K562 (cell line): ENCODE results near the gene PKD1. TPM values are rescaled to one million over a fixed set of nuclear protein-coding genes. Genes with fewer than 3 reads are reported as not detected.
A peak's percentile ranks its signal among the peaks of the same experiment; 100 is the strongest.

Source experiments
- ATAC-seq: fragments of 200-7000 bp; cut with Tn5 transposase; 3 replicates; pipeline ENCODE4 v1.9.1; 2020; ENCODE audit warnings: moderate library complexity
- BruUV-seq: library from RNA; stranded (reverse); fragments of 400-500 nt; replicated peaks from 2 replicates; lab custom pipeline; 2021; lab: Mats Ljungman, UMichigan
- CTCF ChIA-PET: fragments of 300-600 bp; formaldehyde crosslinking; extraction: SDS; loops from one replicate; lab custom pipeline; 2021; ENCODE audit warnings: low intra/inter-chr PET ratio; lab: Yijun Ruan, JAX
- POLR2A ChIA-PET: fragments of 300-600, 350-650 bp; sonication (Branson Sonifier 250); formaldehyde crosslinking; extraction: SDS; loops from one replicate; lab custom pipeline; 2021; ENCODE audit warnings: antibody characterized with exemption, inconsistent platforms; lab: Yijun Ruan, JAX
- DNase-seq, 4 experiments: peaks; one replicate each; pipeline versions ENCODE4 v3.0.0 to v3.0.0-alpha.2; 2011 to 2018; ENCODE audit warnings: low spot score in 3 of 4, mixed read lengths in 3 of 4; ENCODE audit errors: extremely low read depth in 1 of 4
- FAIRE-seq: peaks from 2 replicates; lab custom pipeline; 2011; peaks lifted over from hg19 to GRCh38; lab: Jason Lieb, UNC
- H2AFZ ChIP-seq: 2 replicates; pipeline ENCODE4 v1.6.0; 2011; ENCODE audit warnings: low read depth, low read length, control low read depth, inconsistent platforms
- H3K27ac ChIP-seq: fragments of 200-600 bp; 3 replicates; pipeline ENCODE4 v1.8.0; 2011; ENCODE audit warnings: low read depth, mild to moderate bottlenecking, control low read depth, inconsistent platforms, low read length, moderate library complexity, mixed read lengths; ENCODE audit errors: extremely low read depth
- H3K27me3 ChIP-seq, 2 experiments: fragments of 300-600 bp in 1 of 2; 2 replicates in 1 of 2; 3 replicates in 1 of 2; pipeline versions ENCODE4 v1.6.0 to v1.8.0; 2011; ENCODE audit warnings: inconsistent platforms in 2 of 2, low read length in 2 of 2, mild to moderate bottlenecking in 1 of 2, mixed read lengths in 1 of 2, moderate library complexity in 1 of 2; ENCODE audit not compliant: control insufficient read depth in 2 of 2, insufficient read depth in 2 of 2
- H3K36me3 ChIP-seq: fragments of 300-600 bp; 3 replicates; pipeline ENCODE4 v1.8.0; 2011; ENCODE audit warnings: mild to moderate bottlenecking, low read length, inconsistent platforms; ENCODE audit not compliant: control insufficient read depth, insufficient read depth
- H3K4me1 ChIP-seq, 2 experiments: fragments of 200-600 bp in 1 of 2; replicated peaks in 1 of 2; 2 replicates in 1 of 2; 3 replicates in 1 of 2; pipeline versions ENCODE4 v1.5.1 to v1.8.0; 2011; ENCODE audit warnings: inconsistent platforms in 2 of 2, low read length in 2 of 2, mild to moderate bottlenecking in 1 of 2, mixed read lengths in 1 of 2, moderate library complexity in 1 of 2; ENCODE audit not compliant: control insufficient read depth in 2 of 2, insufficient read depth in 2 of 2
- H3K4me2 ChIP-seq: 2 replicates; pipeline ENCODE4 v1.6.1; 2011; ENCODE audit warnings: low read length, control low read depth, inconsistent platforms, mixed read lengths; ENCODE audit not compliant: insufficient read depth
- H3K4me3 ChIP-seq: fragments of 200-600 bp; sonication (generic), shearing (Covaris generic); 2 replicates; pipeline ENCODE4 v1.5.1; 2016; ENCODE audit warnings: control low read depth, inconsistent platforms
- H3K79me2 ChIP-seq: fragments of 200-600 bp; 3 replicates; pipeline ENCODE4 v1.8.0; 2011; ENCODE audit warnings: low read length, inconsistent platforms; ENCODE audit not compliant: control insufficient read depth, insufficient read depth
- H3K9ac ChIP-seq, 2 experiments: 2 replicates each; pipeline versions ENCODE4 v1.6.0 to v1.6.1; 2011; ENCODE audit warnings: low read depth in 2 of 2, low read length in 2 of 2, control low read depth in 1 of 2, inconsistent platforms in 1 of 2, mild to moderate bottlenecking in 1 of 2, mixed read lengths in 1 of 2; ENCODE audit not compliant: insufficient read depth in 1 of 2
- H3K9me1 ChIP-seq: one replicate; pipeline ENCODE4 v1.6.0; 2011; ENCODE audit warnings: inconsistent platforms, mild to moderate bottlenecking, low read length, moderate library complexity; ENCODE audit not compliant: control insufficient read depth, insufficient read depth
- H3K9me3 ChIP-seq: replicated peaks from 2 replicates; pipeline ENCODE4 v1.5.1; 2011; ENCODE audit warnings: low read depth, low read length, inconsistent platforms; ENCODE audit not compliant: control insufficient read depth, insufficient read depth
- H4K20me1 ChIP-seq: replicated peaks from 2 replicates; pipeline ENCODE4 v1.6.1; 2011; ENCODE audit warnings: low read length, inconsistent platforms, mixed read lengths; ENCODE audit not compliant: control insufficient read depth, insufficient read depth
- FIP1L1 ChIP-seq: fragments of 200-400 bp; formaldehyde crosslinking; IDR thresholded peaks from 2 replicates; pipeline ENCODE4 v1.6.1; 2018; ENCODE audit warnings: mild to moderate bottlenecking, low read depth, low read length; ENCODE audit not compliant: poor library complexity, severe bottlenecking
- KLF13 ChIP-seq: fragments of 450-650 bp; IDR thresholded peaks from 2 replicates; pipeline ENCODE4 v1.6.1; 2016; ENCODE audit warnings: missing genetic modification characterization, low read depth, mild to moderate bottlenecking, missing compliant biosample characterization, moderate library complexity, borderline replicate concordance
- POLR2B ChIP-seq: fragments of 450-650 bp; IDR thresholded peaks from 2 replicates; pipeline ENCODE4 v1.6.1; 2018; ENCODE audit warnings: low read depth; ENCODE audit not compliant: partially characterized antibody
- POLR2G ChIP-seq: fragments of 200-400 bp; formaldehyde crosslinking; IDR thresholded peaks from 2 replicates; pipeline ENCODE4 v1.6.1; 2017; ENCODE audit warnings: low read depth, mild to moderate bottlenecking, antibody characterized with exemption, low read length, moderate library complexity
- RBM22 ChIP-seq: fragments of 200-400 bp; formaldehyde crosslinking; IDR thresholded peaks from 2 replicates; pipeline ENCODE4 v1.6.1; 2018; ENCODE audit warnings: low read length, low read depth; ENCODE audit not compliant: poor library complexity, severe bottlenecking
- TEAD2 ChIP-seq: fragments of 450-650 bp; IDR thresholded peaks from 2 replicates; pipeline ENCODE4 v1.6.1; 2016; ENCODE audit warnings: missing genetic modification characterization, control low read depth, missing compliant biosample characterization
- ZNF507 ChIP-seq: conservative IDR thresholded peaks from 2 replicates; pipeline ENCODE4 v1.6.1; 2017; ENCODE audit warnings: missing genetic modification characterization, missing compliant biosample characterization
- ZNF830 ChIP-seq: fragments of 250-450 bp; sonication (Bioruptor Pico); IDR thresholded peaks from 2 replicates; pipeline ENCODE4 v1.5.0; 2021; ENCODE audit warnings: mild to moderate bottlenecking
- WGBS: fragments of 100-300 bp; shearing (Covaris generic); methylation state at CpG from one replicate; pipeline ENCODE4 v1.1.6; 2016; ENCODE audit warnings: low coverage, mixed read lengths; ENCODE audit not compliant: insufficient coverage; ENCODE audit errors: missing lambda C conversion rate; 5-methylcytosine and 5-hydroxymethylcytosine counted together
- in situ Hi-C: fragments of 300-500 bp; cut with MboI; formaldehyde crosslinking; loops from 4 replicates; pipeline ENCODE4 v1.15.0; 2018; ENCODE audit warnings: inconsistent platforms, mixed read lengths
- intact Hi-C: fragments of 100-400 bp; cut with micrococcal nuclease; formaldehyde crosslinking; loops from 2 replicates; pipeline ENCODE4 v1.14.2; 2022
- polyA plus RNA-seq, 8 experiments: library from polyadenylated mRNA; depleted of rRNA in 4 of 8; stranded (reverse) in 5 of 8; unstranded in 3 of 8; fragments of >200 nt; fragmentation: Nextera tagmentation in 2 of 8; fragmentation: Illumina TruSeq in 1 of 8; extraction: Ambion mirVana in 2 of 8; extraction: Trizol in 1 of 8; gene quantifications; 2 replicates each; pipeline versions ENCODE4 v1.2.1 to v1.2.3, GENCODE V29; 2011 to 2014; ENCODE audit warnings: inconsistent platforms in 1 of 8, missing spikeins in 1 of 8
- total RNA-seq, 7 experiments: library from RNA; depleted of rRNA in 6 of 7; stranded (reverse); fragments of >200 nt in 6 of 7; fragmentation: Illumina TruSeq in 2 of 7; extraction: Trizol in 2 of 7; gene quantifications; 2 replicates each; pipeline versions ENCODE4 v1.2.1 to v1.2.3, GENCODE V29; 2011 to 2021; ENCODE audit warnings: low replicate concordance in 1 of 7

PKD1 gene
- total and polyA plus RNA-seq, 9 of the 15 experiments (the other 6 are each of a cell fraction or from before 2014, with no cell fraction given) = 0.23 to 93.5 (median 12.6) TPM

GRCh38 chr16:2176047-2176446, 40.3 kb upstream of the PKD1 start:
- ChIA-PET CTCF (no interaction called here), POLR2A (no interaction called here)
- Histone ChIP-seq H3K79me2 (no peaks in the 10 kb centered on the region), H3K4me2 (no peak overlapping the region), H3K27me3 (no peaks in the 10 kb centered on the region), H3K9ac (no peak overlapping the region), H3K4me1 (peaks cover 0 to 68% of the 10 kb centered on the region in 2 experiments; a peak in 2 of 5 replicates), H3K9me1 (no peaks in the 10 kb centered on the region), H3K36me3 (peaks cover 62% of the 10 kb centered on the region; the same call in 1 of the 3 replicates), H4K20me1 (no peaks in the 10 kb centered on the region; the same call in 1 of the 2 replicates), H3K9me3 (no peaks in the 10 kb centered on the region), H3K4me3 (no peak overlapping the region), H3K27ac (no peak overlapping the region), H2AFZ (no peak overlapping the region)
- no peak for DNase-seq
- no TSS peak for BruUV-seq
- no peak for FAIRE-seq
- in situ Hi-C loops (no loop called here), intact Hi-C loops (no loop called here)
- whole genome bisulfite sequencing = 97% methylated on average over 11 of the region's 23 CpGs
- ATAC-seq = no peak
- peak; percentile 45; the same call in 1 of the 2 replicates for TF ChIP-seq POLR2G
- TF ChIP-seq TEAD2 = no peak
- peak; percentile 16 for TF ChIP-seq FIP1L1
- peak; percentile 72 for TF ChIP-seq RBM22

GRCh38 chr16:2175454-2175853, 39.8 kb upstream of the PKD1 start:
- TF ChIP-seq ZNF507 (no peak), KLF13 (no peak), ZNF830 (no peak), POLR2B (no peak)
- intact Hi-C loops = no loop called here
- no peaks in the 10 kb centered on the region for H3K79me2 ChIP-seq
- no peaks in the 10 kb centered on the region for H3K9me1 ChIP-seq
- H3K36me3 ChIP-seq = peaks cover 68% of the 10 kb centered on the region; the same call in 1 of the 3 replicates
- in situ Hi-C loops = no loop called here
- no peak overlapping the region for H3K4me3 ChIP-seq
- DNase-seq (no peak), FAIRE-seq (no peak), ATAC-seq (no peak)
- ChIA-PET POLR2A (interaction anchor here (0.5 to 4.3 kb wide), 3 partner anchors 13 to 143 kb away, joined by 3 to 27 read pairs (median 5); partner anchors contain the start of gene TRAF7), CTCF (no interaction called here)
- H3K9me3 ChIP-seq = no peaks in the 10 kb centered on the region
- no peak overlapping the region for H3K4me2 ChIP-seq
- no peak overlapping the region; a peak in 1 of 4 replicates for H3K9ac ChIP-seq
- H2AFZ ChIP-seq = no peak overlapping the region
- H3K27me3 ChIP-seq = no peaks in the 10 kb centered on the region
- WGBS = 83% methylated on average over 8 of the region's 10 CpGs
- BruUV-seq = no TSS peak
- peaks cover 0 to 65% of the 10 kb centered on the region in 2 experiments; a peak in 2 of 5 replicates for H3K4me1 ChIP-seq
- H4K20me1 ChIP-seq = no peaks in the 10 kb centered on the region; the same call in 1 of the 2 replicates
- no peak overlapping the region for H3K27ac ChIP-seq
